DND-41 (cell line): ENCODE data around the gene RCC2.
"Not testable (repeated sequence)": the region's sequence is repeated elsewhere in the genome, so short reads cannot be mapped to it uniquely, and the experiment has no call there.

Source experiments
- ATAC-seq: fragments of 200-7000 bp; cut with Tn5 transposase; 3 replicates; pipeline ENCODE4 v1.9.1; 2021; ENCODE audit warnings: low read depth; ENCODE audit not compliant: insufficient read depth
- DNase-seq: peaks from one replicate; pipeline ENCODE4 v3.0.0-alpha.2; 2020
- H2AFZ ChIP-seq: 2 replicates; pipeline ENCODE4 v1.6.0; 2012; ENCODE audit warnings: low read depth, low read length
- H3K27ac ChIP-seq: 2 replicates; pipeline ENCODE4 v1.5.1; 2012; ENCODE audit warnings: low read length, inconsistent platforms
- H3K27me3 ChIP-seq: fragments of 200-600 bp; sonication (generic); 2 replicates; pipeline ENCODE4 v1.6.0; 2012; ENCODE audit warnings: low read length, mild to moderate bottlenecking, inconsistent platforms; ENCODE audit not compliant: insufficient read depth, poor library complexity
- H3K36me3 ChIP-seq: 2 replicates; pipeline ENCODE4 v1.5.1; 2012; ENCODE audit warnings: low read length, inconsistent platforms; ENCODE audit not compliant: insufficient read depth
- H3K4me1 ChIP-seq: 2 replicates; pipeline ENCODE4 v1.5.1; 2012; ENCODE audit warnings: mild to moderate bottlenecking, low read length; ENCODE audit not compliant: insufficient read depth
- H3K4me2 ChIP-seq: 2 replicates; pipeline ENCODE4 v1.6.0; 2012; ENCODE audit warnings: mild to moderate bottlenecking, moderate library complexity, low read length, inconsistent platforms; ENCODE audit not compliant: insufficient read depth
- H3K4me3 ChIP-seq, 2 experiments: fragments of 200-600 bp in 1 of 2; shearing (Covaris generic) in 1 of 2; 2 replicates each; pipeline ENCODE4 v1.5.1; 2012 to 2016; ENCODE audit warnings: inconsistent platforms in 2 of 2, low read length in 2 of 2, mild to moderate bottlenecking in 2 of 2, low read depth in 1 of 2, moderate library complexity in 1 of 2
- H3K79me2 ChIP-seq: 2 replicates; pipeline ENCODE4 v1.6.0; 2012; ENCODE audit warnings: low read length, inconsistent platforms; ENCODE audit not compliant: insufficient read depth
- H3K9ac ChIP-seq: 2 replicates; pipeline ENCODE4 v1.6.0; 2012; ENCODE audit warnings: low read depth, mild to moderate bottlenecking, inconsistent platforms, low read length, moderate library complexity
- H3K9me3 ChIP-seq: 2 replicates; pipeline ENCODE4 v1.5.1; 2012; ENCODE audit warnings: low read length, moderate library complexity, mild to moderate bottlenecking, inconsistent platforms; ENCODE audit not compliant: insufficient read depth, severe bottlenecking
- H4K20me1 ChIP-seq: 2 replicates; pipeline ENCODE4 v1.6.0; 2012; ENCODE audit warnings: low read length; ENCODE audit not compliant: insufficient read depth
- CTCF ChIP-seq: IDR thresholded peaks from 2 replicates; pipeline ENCODE4 v1.5.1; 2012; ENCODE audit warnings: borderline replicate concordance, low read length, moderate library complexity, mild to moderate bottlenecking; ENCODE audit not compliant: poor library complexity, severe bottlenecking; ENCODE audit errors: extremely low read depth
- EZH2 ChIP-seq: IDR thresholded peaks from 3 replicates; pipeline ENCODE4 v1.6.1; 2012; ENCODE audit warnings: borderline replicate concordance, low read depth, mild to moderate bottlenecking, moderate library complexity, low read length, inconsistent platforms; ENCODE audit not compliant: severe bottlenecking

The RCC2 gene

GRCh38 chr1:17439250-17440073 lies at the start of gene RCC2:
Gene RCC2 (minus strand): TSS chr1:17439677. CDS start chr1:17438514, 1,163 bp downstream.
- ATAC-seq: peak; percentile 69
- DNase-seq: peak; percentile 77
- peaks cover 34% of the 10 kb centered on the region for H3K36me3 ChIP-seq

GRCh38 chr1:17486242-17486641 lies 46.8 kb upstream of the RCC2 start:
- Histone ChIP-seq H4K20me1 (no peaks in the 10 kb centered on the region), H3K27ac (no peak overlapping the region), H3K36me3 (no peaks in the 10 kb centered on the region), H2AFZ (no peak overlapping the region), H3K9ac (no peak overlapping the region), H3K79me2 (no peaks in the 10 kb centered on the region), H3K4me2 (no peak overlapping the region), H3K4me3 (no peak overlapping the region), H3K9me3 (no peaks in the 10 kb centered on the region), H3K27me3 (no peaks in the 10 kb centered on the region), H3K4me1 (no peaks in the 10 kb centered on the region)
- ATAC-seq: no peak
- DNase-seq: no peak
- no peak for TF ChIP-seq EZH2

More at GRCh38 chr1:17439250-17440073, at the start of gene RCC2:
- Histone ChIP-seq H2AFZ (peak within 1 kb of the TSS; percentile 97), H3K4me1 (peaks cover 54% of the 10 kb centered on the region), H3K4me3 (peak within 1 kb of the TSS; percentile 81 to 99), H3K4me2 (peak within 1 kb of the TSS; percentile 85), H4K20me1 (peaks cover 30% of the 10 kb centered on the region), H3K27ac (peak within 1 kb of the TSS; percentile 95), H3K9ac (peak within 1 kb of the TSS; percentile 92), H3K27me3 (no peaks in the 10 kb centered on the region), H3K9me3 (no peaks in the 10 kb centered on the region), H3K79me2 (peaks cover 57% of the 10 kb centered on the region)
- TF ChIP-seq CTCF (peak; percentile 20), EZH2 (no peak)

GRCh38 chr1:17485281-17485680 lies 45.8 kb upstream of the RCC2 start:
- no peaks in the 10 kb centered on the region for H3K79me2 ChIP-seq
- no peaks in the 10 kb centered on the region for H3K4me1 ChIP-seq
- H3K4me3 ChIP-seq: no peak overlapping the region
- H3K27ac ChIP-seq: no peak overlapping the region
- no peaks in the 10 kb centered on the region for H3K9me3 ChIP-seq
- H3K9ac ChIP-seq: no peak overlapping the region
- H3K4me2 ChIP-seq: no peak overlapping the region
- TF ChIP-seq CTCF (peak; percentile 56), EZH2 (no peak)
- H3K36me3 ChIP-seq: no peaks in the 10 kb centered on the region
- H2AFZ ChIP-seq: no peak overlapping the region
- DNase-seq (peak; percentile 8), ATAC-seq (no peak)
- no peaks in the 10 kb centered on the region for H4K20me1 ChIP-seq
- no peaks in the 10 kb centered on the region for H3K27me3 ChIP-seq

GRCh38 chr1:17481981-17482380 lies 42.5 kb upstream of the RCC2 start:
- not testable (repeated sequence) for H3K36me3 ChIP-seq, H3K79me2 ChIP-seq, DNase-seq

More at GRCh38 chr1:17481981-17482380, 42.5 kb upstream of the RCC2 start:
- not testable (repeated sequence) for ATAC-seq, H3K9ac ChIP-seq, H3K4me1 ChIP-seq, H3K4me2 ChIP-seq, H3K9me3 ChIP-seq, H3K4me3 ChIP-seq, H3K27me3 ChIP-seq, H4K20me1 ChIP-seq, H3K27ac ChIP-seq, H2AFZ ChIP-seq
